Type B pancreatic cell (in vitro differentiated cells): Measurements from ENCODE around the gene BAZ1A. TPM values are rescaled to one million over a fixed set of nuclear protein-coding genes. Genes with fewer than 3 reads are reported as not detected.
A peak's percentile ranks its signal among the peaks of the same experiment; 100 is the strongest.

ENCODE experiments used
- DNase-seq: peaks from one replicate; pipeline ENCODE4 v3.0.0; 2021; ENCODE audit warnings: mixed read lengths; ENCODE audit not compliant: unreplicated experiment; ENCODE audit errors: extremely low spot score
- H3K27ac Mint-ChIP-seq: 2 replicates; pipeline ENCODE4 v1.8.0; 2021; ENCODE audit warnings: mild to moderate bottlenecking, mixed read lengths
- H3K27me3 Mint-ChIP-seq: 2 replicates; pipeline ENCODE4 v1.8.0; 2021; ENCODE audit warnings: mixed read lengths
- H3K36me3 Mint-ChIP-seq: 2 replicates; pipeline ENCODE4 v1.8.0; 2021; ENCODE audit warnings: mixed read lengths
- H3K4me1 Mint-ChIP-seq: one replicate; pipeline ENCODE4 v1.8.0; 2021; ENCODE audit warnings: mixed read lengths; ENCODE audit not compliant: unreplicated experiment
- H3K4me3 Mint-ChIP-seq: 2 replicates; pipeline ENCODE4 v1.8.0; 2021; ENCODE audit warnings: mild to moderate bottlenecking, mixed read lengths
- H3K9me3 Mint-ChIP-seq: 2 replicates; pipeline ENCODE4 v1.8.0; 2021; ENCODE audit warnings: mixed read lengths
- CTCF ChIP-seq: fragments of 200-600 bp; sonication (generic); conservative IDR thresholded peaks from 2 replicates; pipeline ENCODE4 v1.5.0; 2021; ENCODE audit warnings: antibody characterized with exemption, mild to moderate bottlenecking
- total RNA-seq: library from RNA; stranded (reverse); gene quantifications from 2 replicates; pipeline ENCODE4 v1.2.1, GENCODE V29; 2021; ENCODE audit warnings: low replicate concordance

BAZ1A gene
- total RNA-seq, 1 donor from 2014 or later, result 28.2 TPM

GRCh38 chr14:34770901-34771300, 104.3 kb downstream of the BAZ1A start:
- no peak for DNase-seq
- H3K4me1 Mint-ChIP-seq, result no peaks in the 10 kb centered on the region
- no peak overlapping the region for H3K27ac Mint-ChIP-seq
- no peak overlapping the region for H3K4me3 Mint-ChIP-seq
- no peak for TF ChIP-seq CTCF
- no peaks in the 10 kb centered on the region for H3K9me3 Mint-ChIP-seq
- H3K36me3 Mint-ChIP-seq, result peaks cover 26% of the 10 kb centered on the region
- H3K27me3 Mint-ChIP-seq, result no peaks in the 10 kb centered on the region

DNA sequence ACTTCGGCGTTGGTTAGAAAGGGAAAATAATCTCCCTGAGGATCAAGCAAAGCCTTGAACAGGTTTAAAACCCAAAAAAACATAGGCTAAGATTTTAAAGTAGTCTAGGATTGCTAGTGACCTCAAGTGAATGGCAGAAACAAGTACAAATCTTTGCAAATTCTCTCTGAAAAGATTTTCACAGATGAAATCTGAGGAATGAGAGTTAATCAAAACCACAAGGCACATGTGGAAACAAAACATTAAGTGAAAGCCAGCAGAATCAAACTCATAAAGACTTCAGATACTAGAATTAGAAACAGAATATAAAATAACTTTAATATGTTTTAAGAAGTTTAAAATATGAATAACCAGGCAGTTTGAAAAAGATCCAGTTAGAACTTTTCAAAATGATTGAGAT, 108.6 kb downstream of the BAZ1A start:
- TF ChIP-seq CTCF, result no peak
- H3K4me1 Mint-ChIP-seq, result no peaks in the 10 kb centered on the region
- H3K9me3 Mint-ChIP-seq, result no peaks in the 10 kb centered on the region
- H3K36me3 Mint-ChIP-seq, result peaks cover 21% of the 10 kb centered on the region
- no peaks in the 10 kb centered on the region for H3K27me3 Mint-ChIP-seq
- H3K4me3 Mint-ChIP-seq, result no peak overlapping the region
- H3K27ac Mint-ChIP-seq, result no peak overlapping the region
- DNase-seq, result no peak

- no peaks in the 10 kb centered on the region for H3K9me3 Mint-ChIP-seq
- TF ChIP-seq CTCF, result peak; percentile 38
- DNase-seq, result no peak
- no peaks in the 10 kb centered on the region for H3K27me3 Mint-ChIP-seq
- no peak overlapping the region for H3K4me3 Mint-ChIP-seq
- H3K36me3 Mint-ChIP-seq, result peaks cover 20% of the 10 kb centered on the region
- no peaks in the 10 kb centered on the region for H3K4me1 Mint-ChIP-seq
- H3K27ac Mint-ChIP-seq, result no peak overlapping the region
Measured at GRCh38 chr14:34766060-34766459, 109.1 kb downstream of the BAZ1A start.

DNA sequence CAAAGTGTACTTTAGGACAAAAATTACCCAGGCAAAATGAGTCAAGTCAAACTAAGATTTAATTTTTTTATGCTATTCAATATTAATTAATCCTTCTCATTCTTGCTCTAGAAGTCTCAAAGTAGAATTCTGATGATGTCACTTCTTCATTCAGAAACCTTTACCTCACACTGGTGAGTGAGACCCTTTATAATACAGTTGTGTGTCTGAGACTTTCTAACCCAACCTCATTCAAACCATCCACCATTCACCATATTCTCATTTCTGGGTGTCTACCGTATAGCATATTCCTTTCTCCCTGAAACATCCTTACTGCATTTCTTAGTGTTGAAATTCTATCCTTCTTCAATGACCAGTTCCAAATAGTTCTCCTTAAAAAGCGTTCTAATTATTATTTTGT, 119.9 kb downstream of the BAZ1A start:
- Mint-ChIP-seq H3K9me3 (no peaks in the 10 kb centered on the region), H3K4me1 (no peaks in the 10 kb centered on the region), H3K4me3 (no peak overlapping the region), H3K36me3 (peaks cover 9% of the 10 kb centered on the region), H3K27me3 (no peaks in the 10 kb centered on the region), H3K27ac (no peak overlapping the region)
- no peak for TF ChIP-seq CTCF
- no peak for DNase-seq

GRCh38 chr14:34754687-34755086, 120.5 kb downstream of the BAZ1A start:
- H3K36me3 Mint-ChIP-seq, result peaks cover 9% of the 10 kb centered on the region
- DNase-seq, result no peak
- no peak overlapping the region for H3K4me3 Mint-ChIP-seq

More at GRCh38 chr14:34754687-34755086, 120.5 kb downstream of the BAZ1A start:
- no peak overlapping the region for H3K27ac Mint-ChIP-seq
- no peaks in the 10 kb centered on the region for H3K9me3 Mint-ChIP-seq
- no peak for TF ChIP-seq CTCF
- H3K4me1 Mint-ChIP-seq, result no peaks in the 10 kb centered on the region
- H3K27me3 Mint-ChIP-seq, result no peaks in the 10 kb centered on the region
